HG03575 (cell line): ENCODE results near the gene POLD4.

Experiments
- ATAC-seq: cut with Tn5 transposase; IDR thresholded peaks from one replicate; pipeline ENCODE4 v1.9.1; 2021; ENCODE audit not compliant: unreplicated experiment, insufficient number of reproducible peaks, low FRiP score; ENCODE audit errors: extremely low read depth

POLD4 gene

GRCh38 chr11:67310246-67311050 is 42.9 kb downstream of the POLD4 start:
- no peak for ATAC-seq

GRCh38 chr11:67309661-67310061 is 43.7 kb downstream of the POLD4 start:
- no peak for ATAC-seq

GRCh38 chr11:67309166-67309565 is 44.2 kb downstream of the POLD4 start:
- ATAC-seq, result no peak

- no peak for ATAC-seq
These were observed 45.1 kb downstream of the POLD4 start for GRCh38 chr11:67308031-67308866.

- no peak for ATAC-seq
These were observed 45.8 kb downstream of the POLD4 start for GRCh38 chr11:67307545-67308001.

GRCh38 chr11:67306769-67307544 is 46.4 kb downstream of the POLD4 start:
- no peak for ATAC-seq

- no peak for ATAC-seq
These were observed 48.7 kb downstream of the POLD4 start for GRCh38 chr11:67304511-67305113.

- ATAC-seq, result no peak
These were observed 49.4 kb downstream of the POLD4 start for GRCh38 chr11:67303835-67304411.

GRCh38 chr11:67303132-67303834 is 50.1 kb downstream of the POLD4 start, which contains the start of gene SSH3:
Gene SSH3 (plus strand): TSS chr11:67303530. CDS start chr11:67303626, 96 bp downstream.
- ATAC-seq, result no peak

GRCh38 chr11:67302571-67303131 is 50.7 kb downstream of the POLD4 start:
- ATAC-seq, result no peak

GRCh38 chr11:67301951-67302516 is 51.3 kb downstream of the POLD4 start:
- no peak for ATAC-seq

- ATAC-seq, result no peak
These were observed 51.9 kb downstream of the POLD4 start for GRCh38 chr11:67301313-67301921.
